GM19467 (cell line): Measurements from ENCODE around the gene ANXA2.
"Not testable (repeated sequence)": the region's sequence is repeated elsewhere in the genome, so short reads cannot be mapped to it uniquely, and the experiment has no call there.

Experiments used
- ATAC-seq: cut with Tn5 transposase; IDR thresholded peaks from one replicate; pipeline ENCODE4 v1.9.1; 2021; ENCODE audit warnings: mild to moderate bottlenecking, moderate library complexity; ENCODE audit not compliant: unreplicated experiment

Gene ANXA2

DNA sequence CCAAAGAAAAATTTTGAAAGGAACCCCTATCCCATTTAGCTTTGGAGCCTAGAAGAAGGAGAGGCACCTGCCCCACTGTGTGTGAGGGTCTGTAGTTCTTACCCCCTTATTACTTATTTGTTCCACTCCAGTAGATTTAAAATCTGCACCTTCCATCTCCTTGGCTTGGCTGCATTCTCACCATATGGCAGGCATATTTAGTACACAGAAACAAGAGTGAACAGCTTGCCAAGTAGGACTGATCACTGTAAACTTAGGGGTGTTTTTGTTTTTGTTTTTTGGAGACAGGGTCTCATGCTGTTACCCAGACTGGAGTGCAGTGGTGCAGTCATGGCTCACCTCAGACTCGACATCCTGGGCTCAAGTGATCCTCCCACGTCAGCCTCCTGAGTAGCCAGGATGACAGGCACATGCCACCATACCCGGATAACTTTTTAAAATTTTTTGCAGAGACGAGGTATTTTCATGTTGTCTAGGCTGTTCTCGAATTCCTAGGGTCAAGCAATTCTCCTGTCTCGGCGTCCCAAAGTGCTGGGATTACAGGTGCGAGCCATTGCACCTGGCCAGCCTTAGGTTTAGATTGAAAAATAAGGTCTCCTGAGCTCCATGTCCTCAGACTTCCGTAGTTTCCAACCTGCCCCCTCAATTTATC is 14.1 kb upstream of the ANXA2 start:
- no peak for ATAC-seq

DNA sequence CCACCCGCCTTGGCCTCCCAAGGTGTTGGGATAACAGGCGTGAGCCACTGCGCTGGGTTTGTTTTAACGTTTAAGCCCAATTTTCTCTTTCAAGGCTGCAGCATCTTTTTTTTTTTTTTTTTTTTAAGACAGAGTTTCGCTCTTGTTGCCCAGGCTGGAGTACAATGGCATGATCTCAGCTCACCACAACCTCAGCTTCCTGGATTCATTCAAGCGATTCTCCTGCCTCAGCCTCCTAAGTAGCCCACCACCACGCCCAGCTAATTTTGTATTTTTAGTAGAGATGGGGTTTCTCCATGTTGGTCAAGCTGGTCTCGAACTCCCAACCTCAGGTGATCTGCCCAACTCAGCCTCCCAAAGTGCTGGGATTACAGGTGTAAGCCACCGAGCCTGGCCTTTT is 12.6 kb upstream of the ANXA2 start:
- not testable (repeated sequence) for ATAC-seq

DNA sequence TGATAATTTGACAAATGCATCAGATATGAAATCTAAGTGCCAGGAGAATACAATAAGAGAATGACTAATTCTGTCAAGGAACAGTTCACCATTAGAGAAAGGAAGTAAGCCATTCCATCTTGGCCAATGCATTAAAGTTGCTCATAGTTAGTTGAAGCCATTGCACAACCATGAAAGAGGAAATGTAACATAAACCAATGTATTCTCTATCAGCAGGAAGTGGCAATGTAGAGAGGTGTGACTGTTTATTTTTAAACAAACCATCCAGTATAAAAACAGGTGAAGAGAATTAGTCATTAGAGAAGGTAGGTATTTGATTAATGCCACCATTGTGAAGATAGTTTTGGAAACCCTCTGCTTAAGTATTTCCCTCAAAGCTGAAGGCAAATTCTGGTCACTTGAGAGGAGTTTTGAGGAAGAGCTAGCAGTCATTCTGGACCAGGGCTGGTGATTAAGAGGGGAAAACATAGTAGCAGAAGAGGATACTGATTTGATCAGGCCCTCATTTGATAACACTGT is 10.7 kb upstream of the ANXA2 start:
- peak; percentile 66 for ATAC-seq

DNA sequence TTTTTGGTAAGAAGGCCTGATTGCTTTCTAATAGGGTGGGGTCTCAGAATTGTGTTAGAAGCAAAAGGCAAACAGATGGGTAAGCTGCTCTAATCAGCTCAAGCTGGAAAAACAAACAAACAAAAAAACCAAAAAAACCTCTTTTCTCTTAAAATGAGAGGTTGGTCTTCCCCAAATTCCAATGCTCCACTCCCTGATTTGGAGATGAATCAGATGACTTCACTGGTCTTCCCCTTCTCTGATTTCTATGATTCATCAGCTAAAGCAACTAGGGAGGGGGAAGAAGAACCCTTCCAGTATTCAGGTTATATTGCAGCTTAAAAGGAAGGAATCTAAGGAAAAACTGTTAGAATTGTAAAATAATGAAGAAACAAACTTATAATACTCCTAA is 9.6 kb upstream of the ANXA2 start:
- ATAC-seq = no peak

DNA sequence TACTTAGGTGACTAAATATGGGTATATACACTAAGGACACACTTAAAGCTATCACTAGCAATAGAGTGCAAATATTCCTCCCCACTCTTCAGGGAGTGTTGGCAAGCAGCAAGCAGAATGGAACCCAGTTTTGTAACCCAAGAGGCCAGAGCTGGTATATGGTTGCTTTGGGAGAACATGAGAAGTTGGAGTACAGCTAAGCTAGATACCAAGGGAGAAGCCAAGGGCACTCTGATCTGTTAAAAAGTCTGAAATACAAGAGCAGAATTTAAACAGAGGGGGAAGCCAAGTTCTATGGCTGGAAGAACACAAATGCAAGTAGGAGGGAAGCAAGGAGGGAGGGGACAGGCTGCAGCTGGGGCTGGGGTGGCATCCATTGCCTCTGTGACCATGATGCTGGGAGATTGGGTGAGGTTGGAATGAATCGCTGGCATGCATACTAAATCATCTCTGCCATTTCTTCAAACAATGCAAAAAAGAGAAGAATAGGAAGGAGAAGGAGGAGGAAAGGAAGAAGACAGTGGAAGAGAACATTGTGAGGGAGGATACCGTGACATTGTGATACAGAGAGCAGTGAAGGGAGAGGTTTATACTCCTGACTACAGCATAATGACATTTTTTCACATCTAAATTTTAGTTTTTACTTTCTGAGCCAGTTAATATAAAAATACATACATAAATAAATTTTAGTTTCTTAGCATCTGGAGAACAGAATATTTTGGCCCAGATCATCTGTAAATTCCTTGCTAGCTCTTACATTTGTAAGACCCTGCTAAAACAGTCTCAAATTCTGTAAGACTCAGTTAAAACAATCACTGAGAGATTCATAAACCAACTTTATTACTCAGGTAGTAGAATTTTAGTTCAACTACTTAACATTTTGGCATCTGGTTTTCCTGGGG is 9.0 kb upstream of the ANXA2 start:
- no peak for ATAC-seq

DNA sequence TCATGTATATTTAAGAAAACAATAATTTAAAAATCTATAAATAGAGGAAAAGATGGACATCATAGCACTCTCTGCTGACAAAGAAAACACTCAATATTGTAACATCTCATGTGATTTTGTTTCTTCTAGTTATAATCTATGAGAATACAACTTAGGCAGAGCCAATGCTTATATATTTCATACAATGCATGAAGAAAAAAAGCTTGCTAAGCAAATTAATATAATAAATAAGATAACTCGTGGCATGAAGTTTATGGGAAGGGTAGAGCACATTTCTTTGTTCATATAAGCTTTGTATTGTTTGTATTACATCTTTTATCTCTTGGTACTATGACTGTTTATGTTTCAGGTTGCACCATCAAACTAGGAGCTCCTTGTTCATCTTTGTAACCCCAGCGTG is 7.6 kb upstream of the ANXA2 start:
- no peak for ATAC-seq

DNA sequence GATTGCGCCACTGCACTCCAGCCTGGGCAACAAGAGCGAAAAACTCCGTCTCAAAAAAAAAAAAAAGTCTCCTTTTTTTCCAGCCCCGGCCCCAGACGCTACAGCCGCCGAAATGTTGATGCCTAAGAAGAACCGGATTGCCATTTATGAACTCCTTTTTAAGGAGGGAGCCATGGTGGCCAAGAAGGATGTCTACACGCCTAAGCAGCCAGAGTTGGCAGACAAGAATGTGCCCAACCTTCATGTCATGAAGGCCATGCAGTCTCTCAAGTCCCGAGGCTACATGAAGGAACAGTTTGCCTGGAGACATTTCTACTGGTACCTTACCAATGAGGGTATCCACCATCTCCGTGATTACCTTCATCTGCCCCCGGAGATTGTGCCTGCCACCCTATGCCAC is 6.6 kb upstream of the ANXA2 start:
- not testable (repeated sequence) for ATAC-seq

DNA sequence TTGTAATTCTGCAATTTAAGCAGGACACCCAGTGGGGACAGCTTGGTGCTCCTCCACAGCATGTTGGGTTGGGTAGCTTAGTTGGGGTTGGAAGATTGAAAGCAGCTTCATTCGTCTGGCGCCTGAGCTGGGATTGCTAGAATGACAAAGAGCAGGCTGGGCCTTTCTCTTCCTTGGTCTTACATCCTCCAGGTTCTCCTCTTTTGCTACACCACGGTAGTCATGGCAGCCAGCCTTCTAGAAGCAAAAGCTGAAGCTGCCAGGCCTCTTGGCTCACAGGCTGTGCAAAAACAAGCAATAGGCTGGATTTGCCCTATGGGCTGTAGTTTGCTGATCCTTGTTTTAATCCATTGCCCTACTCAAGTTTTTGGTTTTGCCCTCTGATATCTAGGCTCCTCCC is 3.2 kb upstream of the ANXA2 start:
- no peak for ATAC-seq

DNA sequence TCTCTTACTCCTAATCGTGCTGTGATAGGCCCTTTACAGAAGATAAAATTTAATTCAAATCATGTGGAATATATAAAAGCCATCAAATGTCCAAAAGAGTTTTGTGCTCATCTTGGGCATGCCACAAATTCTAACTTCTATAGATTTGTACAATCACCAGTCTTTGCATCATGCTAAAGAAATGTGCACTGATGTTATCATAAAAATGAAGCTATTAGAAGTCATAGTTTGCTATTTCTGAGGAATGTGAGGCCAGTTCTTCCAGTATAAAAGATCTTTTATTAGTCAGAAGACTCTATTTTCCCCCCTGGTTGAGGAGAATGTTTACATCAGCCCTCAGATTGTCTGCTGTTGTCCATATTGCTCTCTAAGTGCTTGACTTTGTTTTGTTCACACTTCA is 2.1 kb upstream of the ANXA2 start:
- ATAC-seq = no peak

DNA sequence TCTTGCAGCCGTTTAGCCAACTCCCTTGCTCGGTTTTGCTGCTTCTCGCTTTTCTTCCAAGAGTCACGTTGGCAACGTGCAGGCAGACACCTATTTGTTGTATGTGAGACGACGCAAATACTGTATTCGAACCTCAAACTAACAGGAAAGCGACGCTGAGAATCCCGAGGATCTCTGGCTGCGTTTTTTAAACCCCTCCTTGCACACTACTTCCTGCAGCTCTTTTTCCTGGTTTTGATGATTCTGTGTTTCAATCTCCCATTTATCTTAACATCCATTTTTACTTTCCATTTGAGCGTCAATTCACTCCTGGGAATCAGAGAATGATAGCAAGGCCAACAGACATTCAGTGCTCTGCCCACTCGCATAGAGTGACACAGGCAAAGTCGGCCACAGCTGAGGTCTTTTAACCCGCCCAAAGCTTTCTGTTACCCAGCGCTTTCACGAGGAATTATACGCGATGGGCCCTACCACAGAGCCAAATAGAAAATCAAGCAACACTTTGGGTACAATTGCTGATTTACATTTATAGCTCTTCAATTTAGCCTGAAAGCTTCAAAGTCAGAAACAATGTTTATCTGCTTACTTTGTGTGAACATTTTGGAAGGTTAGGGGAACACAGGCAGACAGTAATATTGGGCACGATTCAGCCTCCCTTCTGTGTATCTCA is 1.6 kb upstream of the ANXA2 start:
- no peak for ATAC-seq

DNA sequence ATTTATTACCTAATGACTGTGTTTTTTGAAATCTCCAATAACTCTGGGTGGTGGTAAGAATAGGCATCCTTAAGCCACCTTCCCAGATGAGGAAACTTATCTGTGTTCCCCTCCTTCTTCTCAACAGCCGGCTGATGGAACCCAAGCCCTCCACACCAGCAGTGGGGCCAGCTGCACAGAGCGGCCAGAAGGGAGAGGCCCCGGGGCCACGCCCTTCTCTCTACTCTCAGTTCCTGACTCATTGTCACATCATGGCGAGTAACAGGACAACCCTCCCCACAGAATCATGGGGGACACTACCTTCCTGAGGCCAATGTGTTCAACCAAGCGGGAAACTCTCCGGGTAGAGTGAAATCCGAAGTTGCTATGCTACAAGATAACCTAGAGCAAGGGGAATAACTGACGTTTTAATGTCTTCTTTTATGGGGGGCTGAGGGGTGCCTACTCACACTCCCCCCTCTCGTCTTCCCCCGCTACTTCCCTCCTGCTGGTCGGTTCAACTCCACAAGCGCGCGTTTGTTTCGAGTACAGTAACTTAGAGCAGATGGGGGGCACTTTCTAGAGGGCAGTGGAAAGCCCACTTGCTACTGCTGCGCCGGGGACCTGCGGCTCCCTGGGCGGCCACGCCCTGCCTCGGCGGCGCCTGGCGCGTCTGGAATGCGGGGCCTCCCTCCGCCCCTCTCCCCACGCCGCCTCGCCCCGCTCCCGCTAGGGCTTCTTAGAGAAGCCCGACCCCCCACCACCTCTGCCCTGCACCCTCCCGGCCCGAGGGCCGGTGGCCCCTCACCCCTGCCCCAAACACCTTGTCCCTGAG is 621 bp downstream of the ANXA2 start:
- ATAC-seq = peak; percentile 69

DNA sequence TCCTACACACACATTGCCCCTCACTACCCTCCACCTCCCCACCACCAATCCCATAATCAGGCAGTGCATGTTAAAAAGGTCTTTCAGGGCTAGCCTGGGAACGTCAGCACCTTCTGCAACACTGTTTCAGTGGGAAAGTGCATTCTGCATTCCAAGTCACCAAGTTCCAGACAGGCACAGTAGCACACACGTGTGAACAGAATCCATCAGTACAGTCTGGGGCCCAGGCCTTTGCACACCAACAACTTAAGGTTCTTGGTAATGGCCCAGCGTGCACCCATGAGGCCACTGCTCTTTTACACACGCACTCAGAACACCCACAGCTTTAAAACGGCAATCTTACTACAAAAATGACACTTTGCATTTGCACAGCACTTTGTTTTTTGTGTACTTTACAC is 1.2 kb downstream of the ANXA2 start:
- ATAC-seq = no peak

DNA sequence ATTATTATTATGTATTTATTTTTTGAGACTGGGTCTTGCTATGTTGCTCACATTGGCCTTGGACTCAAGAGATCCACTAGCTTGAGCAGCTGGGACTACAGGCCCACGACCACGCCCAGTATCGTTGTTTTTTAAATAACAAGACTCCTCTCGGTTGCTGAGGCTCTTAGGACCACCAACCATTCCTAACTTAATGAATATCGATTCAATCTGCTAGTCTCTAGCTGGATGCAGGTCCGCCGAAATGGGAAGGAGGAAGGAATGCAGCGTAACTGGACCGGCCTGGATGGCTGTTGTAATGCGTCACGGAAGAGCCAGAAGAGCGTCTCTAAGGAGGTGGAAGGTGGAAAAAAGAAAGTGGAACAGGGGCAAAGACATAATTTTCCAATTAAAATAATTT is 1.7 kb downstream of the ANXA2 start:
- ATAC-seq = no peak

DNA sequence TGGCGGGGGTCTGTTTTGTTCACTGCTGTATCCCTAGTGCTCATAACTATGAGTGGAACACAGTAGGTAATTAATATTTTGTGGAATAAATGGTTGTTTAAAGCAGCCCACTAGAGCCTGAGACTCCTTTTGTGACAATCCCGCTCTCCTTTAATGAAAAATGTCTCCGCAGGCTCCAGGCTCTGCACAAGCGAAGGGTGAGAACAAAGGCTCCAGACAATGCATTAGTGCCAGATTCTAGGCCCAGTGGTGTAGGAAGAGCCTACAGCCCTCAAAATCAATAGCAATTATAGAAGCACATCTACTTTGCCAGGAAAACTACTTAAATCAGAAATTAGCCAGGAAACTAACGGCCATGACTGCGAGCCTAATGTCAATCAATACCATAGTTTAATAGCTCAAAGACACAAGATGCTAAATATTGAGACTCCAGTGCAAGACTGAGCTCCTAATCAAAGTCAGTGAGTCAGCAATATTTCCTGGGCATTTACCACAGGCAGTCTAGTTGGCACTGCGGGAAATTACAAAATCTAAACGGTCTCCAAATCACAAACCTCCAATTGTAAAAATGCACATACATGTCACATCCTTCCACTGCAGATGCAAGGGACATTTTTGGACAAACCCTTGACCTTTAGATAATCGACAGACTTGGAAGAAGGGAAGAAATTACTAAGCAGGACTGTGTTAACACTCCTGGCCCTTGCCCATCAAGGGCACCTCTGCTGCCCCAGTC is 2.3 kb downstream of the ANXA2 start:
- ATAC-seq = no peak

DNA sequence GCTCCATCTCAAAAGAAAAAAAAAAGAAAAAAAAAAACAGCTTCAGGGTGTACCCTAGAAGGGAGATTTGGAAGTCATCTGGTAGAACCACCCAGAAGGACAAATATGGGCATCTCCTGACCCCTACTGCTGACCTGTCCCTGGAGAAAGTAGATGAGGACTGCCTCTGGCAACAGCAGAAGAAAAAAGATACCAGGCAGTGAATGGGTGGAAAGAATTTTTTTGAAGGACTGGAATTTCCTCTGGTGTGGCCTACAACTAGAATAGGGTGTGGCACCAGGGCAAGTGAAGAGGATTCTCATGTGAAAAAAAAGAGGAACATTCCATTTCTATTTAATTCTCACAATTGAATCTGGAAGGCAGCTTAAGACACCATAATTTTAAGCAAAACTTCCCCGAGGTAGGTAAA is 3.1 kb downstream of the ANXA2 start:
- no peak for ATAC-seq

DNA sequence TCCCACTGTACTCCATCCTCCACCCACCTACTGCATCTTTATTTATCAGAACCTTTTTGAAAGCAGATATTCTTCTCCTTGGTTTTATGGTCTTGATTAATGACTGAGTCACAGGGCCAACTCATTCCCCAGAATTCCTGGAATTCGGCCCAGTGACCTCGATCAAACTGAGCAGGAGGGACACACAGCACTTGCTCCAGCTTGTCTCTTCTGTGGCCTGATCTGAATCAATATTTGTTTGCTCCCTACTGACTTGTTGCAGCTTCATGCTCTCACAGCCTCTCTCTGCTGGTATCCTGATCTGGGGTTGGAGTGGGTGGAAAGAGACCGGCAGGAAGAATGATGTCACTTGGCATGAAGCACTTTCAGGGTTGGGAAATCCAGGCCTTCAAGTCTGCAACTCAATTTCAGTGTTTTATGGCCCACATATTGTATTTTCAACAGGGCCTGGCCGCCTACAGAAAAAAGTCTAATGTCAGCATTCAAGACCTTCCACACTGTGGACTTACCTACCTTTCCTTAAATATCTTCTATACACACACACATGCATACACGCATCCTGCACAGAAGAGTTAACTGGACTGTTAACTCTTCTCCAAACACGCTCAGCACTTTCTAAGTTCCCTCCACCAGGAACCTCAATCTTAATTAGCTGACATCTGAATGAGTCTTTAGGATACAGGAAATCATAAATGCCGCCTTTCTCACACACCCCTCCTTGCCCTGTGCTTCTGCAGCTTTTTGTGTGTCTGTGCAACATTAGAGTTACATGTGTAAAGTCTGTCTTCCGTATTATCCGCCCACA is 4.6 kb downstream of the ANXA2 start:
- no peak for ATAC-seq

DNA sequence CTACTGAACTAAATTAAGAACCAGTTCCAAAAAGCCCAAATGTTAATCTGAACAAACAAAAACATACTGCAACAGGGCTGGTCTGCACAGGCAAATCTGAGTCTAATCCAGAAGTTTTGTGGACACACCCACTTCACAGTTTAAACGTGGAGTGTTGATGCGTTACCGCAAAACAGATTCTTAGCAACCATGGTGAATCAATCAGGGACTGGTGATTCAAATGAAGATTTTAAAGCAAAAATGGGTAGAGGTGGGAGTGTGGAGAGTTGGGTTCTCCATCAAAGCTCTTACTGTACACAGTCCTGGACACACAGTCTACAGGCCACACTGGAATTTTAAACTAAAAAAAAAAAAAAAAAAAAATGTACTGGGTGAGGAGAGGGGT is 5.2 kb downstream of the ANXA2 start:
- ATAC-seq = no peak

DNA sequence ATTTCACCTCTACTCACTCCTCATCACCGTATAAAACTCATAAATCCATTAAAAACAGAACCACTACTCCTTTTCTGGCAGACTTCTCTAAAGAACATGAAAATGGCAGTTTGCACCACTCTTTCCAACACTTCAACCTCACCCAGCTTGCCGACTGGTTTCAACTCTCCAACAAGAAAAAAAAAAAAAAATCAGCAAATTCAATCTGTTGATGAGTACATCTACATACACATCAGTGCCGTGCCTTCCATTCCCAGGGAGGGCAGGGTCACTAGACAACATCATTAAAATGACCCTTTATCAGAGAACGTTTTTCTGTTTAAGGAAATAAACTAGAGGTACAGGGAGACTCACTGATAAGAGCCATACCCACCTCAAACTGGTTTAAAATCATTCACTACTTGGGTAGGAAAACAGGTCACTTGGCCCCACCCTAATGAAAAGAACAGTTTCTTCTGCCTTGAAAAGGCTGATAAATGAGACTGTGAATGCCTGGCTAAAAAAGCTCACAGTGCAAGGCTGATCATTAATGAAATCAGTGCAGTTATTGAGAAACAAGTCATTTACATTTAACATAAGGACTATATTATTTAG is 6.0 kb downstream of the ANXA2 start:
- ATAC-seq = no peak

DNA sequence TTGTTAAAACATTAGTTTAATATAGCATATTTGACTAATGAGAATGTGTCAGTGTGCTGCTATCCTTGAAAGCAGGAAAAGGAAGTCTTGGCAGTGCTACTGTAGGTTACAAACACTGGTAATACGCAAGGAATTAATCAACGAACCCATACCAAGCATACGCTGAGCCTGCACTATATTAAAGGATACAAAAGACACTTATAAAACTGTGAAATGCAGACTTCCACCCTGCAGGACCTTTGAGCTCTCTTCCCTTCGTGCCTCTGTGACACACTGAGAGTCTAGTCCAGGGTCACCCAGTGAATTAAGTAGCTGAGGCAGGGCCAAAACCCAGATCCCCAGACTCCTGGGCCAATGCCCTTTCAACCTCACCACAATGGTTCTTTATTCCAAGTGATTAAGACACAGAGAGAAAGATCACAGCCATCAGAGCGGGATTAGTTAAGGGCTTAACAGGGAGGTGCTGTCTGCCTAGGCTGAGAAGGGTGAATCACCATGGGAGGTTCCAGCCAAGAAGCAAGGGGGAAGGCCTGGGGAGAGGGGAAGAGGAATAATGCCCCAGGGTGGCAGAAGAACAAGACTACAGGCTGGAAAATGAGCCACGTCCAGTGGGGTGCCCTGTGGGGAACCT is 6.8 kb downstream of the ANXA2 start:
- ATAC-seq = no peak
